HG03025 (cell line): Measurements from ENCODE around the gene PLK3.
"Not testable (repeated sequence)": the region's sequence is repeated elsewhere in the genome, so short reads cannot be mapped to it uniquely, and the experiment has no call there.

Source experiments
- ATAC-seq: cut with Tn5 transposase; IDR thresholded peaks from one replicate; pipeline ENCODE4 v1.9.1; 2021; ENCODE audit warnings: mild to moderate bottlenecking, moderate library complexity; ENCODE audit not compliant: unreplicated experiment, low FRiP score

PLK3 gene

DNA sequence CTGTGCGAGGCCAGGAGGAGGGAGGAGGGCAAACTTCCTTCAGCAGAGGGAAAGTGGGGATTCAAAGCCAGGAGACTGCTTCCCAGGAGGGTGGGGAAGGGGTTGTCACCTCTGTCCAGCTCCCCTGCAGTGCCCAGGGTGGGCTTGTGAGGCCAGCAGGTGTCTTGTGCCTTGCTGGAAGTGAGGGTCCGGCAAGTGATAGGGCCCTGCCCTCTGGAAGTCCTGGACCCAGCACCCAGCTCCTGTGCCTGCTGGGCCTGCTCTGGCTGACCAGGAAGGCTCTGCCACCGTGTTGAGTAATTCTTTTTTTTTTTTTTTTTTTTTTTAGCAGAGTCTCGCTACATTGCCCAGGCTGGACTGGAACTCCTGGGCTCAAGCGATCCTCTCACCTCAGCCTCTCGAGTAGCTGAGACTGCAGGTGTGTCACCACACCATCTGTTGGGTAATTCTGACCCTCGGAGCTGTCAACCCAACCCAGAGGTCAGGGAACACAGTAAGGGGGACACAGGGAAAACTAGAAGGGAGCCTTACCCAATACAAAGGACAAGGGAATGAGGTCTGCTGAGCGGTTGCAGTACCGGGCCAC lies 13.2 kb upstream of the PLK3 start:
- no peak for ATAC-seq

DNA sequence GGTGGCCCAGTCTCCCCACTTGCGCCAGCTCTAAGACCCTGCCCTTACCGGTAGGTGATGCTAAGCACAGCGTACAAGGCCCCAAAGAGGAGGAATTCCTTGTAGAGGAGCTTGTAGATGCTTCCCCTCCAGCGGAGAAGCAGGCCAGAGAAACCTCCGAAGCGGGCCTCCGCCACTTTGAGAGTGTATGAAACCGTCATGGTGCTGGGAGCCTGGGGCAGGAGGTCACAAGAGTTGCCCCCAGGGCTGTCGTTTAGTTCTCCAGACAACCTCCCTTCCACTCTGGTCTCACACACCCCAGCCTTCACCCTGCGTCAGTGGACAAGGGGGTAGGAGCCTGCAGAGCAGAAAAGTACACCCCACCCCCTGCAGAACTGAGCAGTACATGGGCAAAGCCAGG lies 12.7 kb upstream of the PLK3 start:
- ATAC-seq = no peak

DNA sequence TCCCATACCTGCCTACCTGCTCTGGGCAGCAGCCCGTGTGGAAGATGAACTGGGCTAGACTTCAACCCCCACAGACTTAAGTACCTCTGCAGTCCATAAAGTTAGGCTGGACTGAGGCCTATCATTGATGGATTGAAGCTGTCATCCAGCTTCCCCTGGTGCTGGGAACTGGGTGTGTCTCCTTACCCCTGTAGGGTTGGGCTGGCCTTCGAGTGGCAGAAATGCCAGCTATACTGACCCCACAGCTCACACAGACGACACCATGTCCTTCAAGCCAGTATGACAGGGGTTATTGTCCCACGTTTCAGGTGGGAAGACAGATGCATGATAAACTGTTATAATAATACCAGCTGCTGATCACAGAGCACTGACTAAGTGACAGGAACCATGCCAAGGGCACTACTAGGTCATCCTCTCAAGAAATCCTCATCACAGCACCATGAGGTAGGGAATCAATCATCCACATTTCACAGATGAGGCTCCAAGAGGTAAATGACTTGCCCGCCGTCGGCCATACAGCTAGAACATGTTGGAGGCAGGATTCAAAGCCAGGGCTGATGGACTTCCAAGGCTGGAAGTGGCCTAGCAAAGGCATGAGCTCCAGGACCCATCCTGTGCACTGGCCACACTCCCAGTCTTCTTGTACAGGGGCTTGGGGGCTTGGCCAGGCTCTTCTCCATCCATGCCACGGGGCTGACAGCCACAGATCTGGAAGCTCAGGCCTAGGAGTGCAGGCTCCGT lies 11.9 kb upstream of the PLK3 start, which contains the start of gene BEST4:
Gene BEST4 (minus strand): TSS at position 51 of the 741 bp plus-strand sequence. CDS start 465 bp downstream, outside the sequence.
- ATAC-seq = no peak

DNA sequence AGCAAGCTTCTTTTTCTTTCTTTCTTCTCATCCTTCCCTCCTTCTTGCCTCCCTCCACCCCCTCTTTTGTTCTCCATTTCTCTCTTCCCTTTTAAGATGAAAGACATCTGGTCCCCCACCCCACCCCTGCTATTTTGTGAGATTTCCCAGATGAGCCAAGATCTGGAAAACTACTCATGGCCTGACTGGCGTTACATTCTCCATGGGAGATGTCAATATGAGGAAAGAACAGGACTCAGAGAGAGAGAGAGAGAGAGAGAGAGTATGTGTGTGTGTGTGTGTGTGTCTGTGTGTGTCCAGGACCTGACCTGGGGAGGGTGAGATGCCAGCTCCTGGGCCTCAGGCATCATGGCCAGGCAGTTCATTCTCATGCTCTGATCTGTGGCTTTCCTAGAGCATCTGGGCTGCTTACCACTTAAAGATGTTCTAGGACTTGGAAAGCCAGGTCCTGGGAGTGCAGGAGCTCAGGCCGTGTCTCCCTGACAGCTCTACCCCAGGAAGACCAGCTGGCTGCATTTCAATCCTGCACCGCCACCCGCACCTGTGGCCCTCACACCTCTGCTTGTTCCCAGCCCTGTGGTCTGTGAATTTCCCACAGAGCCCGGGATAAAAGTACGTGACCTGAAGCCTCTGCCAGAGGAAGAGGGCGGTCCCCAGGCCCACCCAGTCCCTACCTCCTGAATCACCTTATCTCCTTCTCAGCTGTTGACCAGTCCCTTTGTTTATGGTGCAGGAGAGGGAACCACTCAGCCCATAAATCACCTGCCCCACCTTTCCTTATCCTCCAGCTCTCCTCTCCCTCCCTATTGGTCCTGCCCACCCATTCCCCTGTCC lies 9.0 kb upstream of the PLK3 start:
- no peak for ATAC-seq

DNA sequence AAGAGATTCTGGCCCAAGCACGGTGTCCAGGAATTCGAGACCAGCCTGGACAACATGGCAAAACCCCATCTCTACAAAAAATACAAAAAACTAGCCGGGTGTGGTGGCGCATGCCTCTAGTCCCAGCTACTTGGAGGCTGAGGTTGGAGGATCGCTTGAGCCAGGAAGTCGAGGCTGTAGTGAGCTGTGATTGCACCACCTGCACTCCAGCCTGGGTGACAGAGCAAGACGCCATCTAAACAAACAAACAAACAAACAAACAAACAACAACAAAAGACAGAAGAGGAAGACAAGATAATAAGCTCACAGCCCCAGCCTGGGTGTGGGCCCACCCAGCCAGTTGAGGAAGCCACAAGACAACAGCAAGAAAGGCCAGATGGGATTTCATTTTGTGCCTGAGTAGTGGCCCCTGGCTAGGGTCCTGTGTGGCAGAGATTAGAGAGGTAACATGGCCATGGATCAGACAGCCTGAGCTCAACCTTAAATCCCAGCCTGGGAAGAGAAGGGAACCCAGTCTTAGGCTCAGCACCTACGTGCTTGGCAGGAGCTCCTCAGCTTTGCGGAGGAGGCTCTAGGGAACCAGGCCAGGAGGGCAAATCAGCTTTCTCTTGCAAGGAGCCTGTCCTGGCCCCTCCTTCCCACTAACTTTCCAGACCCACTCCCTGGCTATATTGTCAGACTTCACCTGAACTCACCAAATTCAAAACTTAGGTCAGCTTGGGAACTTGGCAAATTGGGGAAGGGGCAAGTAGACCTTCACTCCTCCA lies 7.3 kb upstream of the PLK3 start:
- no peak for ATAC-seq

DNA sequence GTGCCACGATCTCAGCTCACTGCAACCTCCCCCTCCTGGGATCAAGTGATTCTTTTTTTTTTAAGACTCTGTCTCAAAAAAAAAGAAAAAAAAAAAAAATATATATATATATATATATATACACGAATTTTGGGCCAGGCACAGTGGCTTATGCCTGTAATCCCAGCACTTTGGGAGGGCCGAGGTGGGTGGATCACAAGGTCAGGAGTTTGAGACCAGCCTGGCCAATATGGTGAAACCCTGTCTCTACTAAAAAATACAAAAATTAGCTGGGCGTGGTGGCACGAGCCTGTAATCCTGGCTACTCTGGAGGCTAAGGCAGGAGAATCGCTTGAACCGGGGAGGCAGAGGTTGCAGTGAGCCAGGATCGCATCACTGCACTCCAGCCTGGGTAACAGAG lies 2.3 kb upstream of the PLK3 start:
- ATAC-seq = not testable (repeated sequence)

DNA sequence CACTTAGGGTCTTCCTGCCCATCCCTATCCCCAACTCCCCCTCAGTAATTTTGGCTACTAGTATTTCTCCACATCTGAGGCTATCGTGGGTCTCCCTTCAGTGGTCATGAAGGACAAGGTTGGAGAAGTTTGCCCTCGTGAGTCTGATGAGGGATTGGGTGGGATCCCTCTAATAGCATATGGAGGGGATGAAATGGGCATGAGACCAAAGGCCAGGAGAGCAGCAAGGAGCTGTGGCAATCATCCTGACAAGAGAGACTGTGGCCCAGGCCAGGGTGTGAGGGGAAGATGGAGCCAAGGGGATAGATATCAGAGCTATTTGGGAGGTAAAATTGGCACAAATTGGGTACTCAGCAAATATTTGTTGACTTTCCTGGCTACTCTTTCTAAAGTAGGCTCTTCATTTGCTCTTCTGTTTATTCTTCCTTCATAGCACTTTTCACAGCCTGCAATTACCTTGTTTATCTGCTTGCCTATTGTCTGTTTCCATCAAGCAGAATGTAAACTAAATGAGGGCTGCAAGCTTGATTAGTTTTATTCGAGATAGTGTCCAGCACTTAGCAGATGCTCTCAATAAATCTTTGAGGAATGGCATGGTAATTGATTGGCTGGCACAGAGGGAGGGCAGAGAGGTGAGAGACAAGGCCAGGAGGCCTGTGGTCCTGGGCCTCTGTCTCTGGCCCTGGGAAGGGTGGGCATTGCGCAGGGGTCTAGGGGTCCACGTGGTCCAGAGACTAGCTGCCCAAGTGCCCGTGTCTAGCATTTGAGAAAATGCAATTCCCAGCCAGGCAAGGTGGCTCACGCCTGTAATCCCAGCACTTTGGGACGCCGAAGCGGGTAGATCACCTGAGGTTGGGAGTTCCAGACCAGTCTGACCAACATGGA lies 1.5 kb upstream of the PLK3 start:
- no peak for ATAC-seq

DNA sequence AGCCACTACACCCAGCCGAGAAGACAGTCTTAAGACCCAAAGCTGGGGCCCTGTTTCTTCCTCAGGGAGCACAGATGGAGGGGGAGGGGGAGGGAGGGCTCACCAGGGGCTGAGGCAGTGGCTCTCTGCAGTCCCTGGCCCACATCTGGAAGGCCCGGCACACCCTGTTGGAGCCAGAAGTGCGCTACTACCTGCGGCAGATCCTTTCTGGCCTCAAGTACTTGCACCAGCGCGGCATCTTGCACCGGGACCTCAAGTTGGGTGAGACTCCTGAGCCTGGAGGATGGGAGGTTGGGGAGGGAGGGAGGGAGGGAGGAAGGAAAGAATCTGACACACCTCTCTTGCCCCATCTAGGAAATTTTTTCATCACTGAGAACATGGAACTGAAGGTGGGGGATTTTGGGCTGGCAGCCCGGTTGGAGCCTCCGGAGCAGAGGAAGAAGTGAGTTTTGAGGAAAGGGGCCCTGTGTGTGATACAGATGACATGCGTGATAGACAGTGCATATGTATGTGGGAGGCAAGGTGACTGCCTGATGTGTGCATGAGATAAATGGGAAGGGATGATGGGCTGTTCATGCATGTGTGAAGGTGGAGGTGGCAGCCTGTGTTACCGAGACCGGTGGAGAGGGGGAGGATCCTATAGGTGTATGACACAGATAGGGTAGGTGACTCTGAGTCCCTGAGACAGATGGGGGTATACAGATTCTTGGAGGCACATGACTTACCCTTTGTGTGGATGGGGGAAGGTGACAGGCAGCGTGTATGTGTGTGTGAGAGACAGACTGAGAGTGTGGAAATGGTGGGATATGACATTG lies 1.5 kb downstream of the PLK3 start:
- ATAC-seq = no peak

DNA sequence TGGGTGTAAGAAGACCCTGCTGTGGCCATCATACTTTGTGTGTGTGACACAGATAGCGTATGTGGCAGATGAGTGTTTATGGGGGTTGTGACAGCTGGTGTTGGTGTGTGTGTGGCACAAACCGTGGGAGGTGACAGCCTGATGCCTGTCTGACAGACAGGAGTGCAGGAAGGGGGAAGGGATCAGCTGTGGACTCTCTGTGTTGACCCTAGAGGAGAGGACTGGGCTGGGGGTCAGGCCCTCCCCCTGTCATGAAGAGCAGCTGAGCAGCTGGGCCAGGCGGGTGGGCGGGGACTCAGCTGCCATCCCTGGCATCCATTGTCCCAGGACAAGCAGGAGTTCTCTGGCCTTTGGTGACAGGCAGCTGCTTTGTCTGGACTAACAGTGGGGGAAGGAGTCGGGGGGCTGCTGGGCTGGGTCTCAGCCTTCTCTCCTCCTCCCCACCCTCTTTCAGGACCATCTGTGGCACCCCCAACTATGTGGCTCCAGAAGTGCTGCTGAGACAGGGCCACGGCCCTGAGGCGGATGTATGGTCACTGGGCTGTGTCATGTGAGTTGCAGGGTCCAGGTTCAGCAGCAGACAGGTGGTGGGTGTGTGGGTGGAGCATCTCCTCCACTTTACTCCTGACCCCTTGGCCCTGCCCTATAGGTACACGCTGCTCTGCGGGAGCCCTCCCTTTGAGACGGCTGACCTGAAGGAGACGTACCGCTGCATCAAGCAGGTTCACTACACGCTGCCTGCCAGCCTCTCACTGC lies 2.3 kb downstream of the PLK3 start:
- ATAC-seq = no peak

DNA sequence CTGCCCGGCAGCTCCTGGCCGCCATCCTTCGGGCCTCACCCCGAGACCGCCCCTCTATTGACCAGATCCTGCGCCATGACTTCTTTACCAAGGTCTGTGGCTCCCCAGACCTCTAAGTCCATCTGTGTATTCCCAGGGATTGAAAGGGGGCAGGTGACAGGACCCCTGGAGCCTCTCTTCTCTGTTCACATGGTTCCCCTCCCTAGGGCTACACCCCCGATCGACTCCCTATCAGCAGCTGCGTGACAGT lies 2.8 kb downstream of the PLK3 start:
- ATAC-seq = no peak

DNA sequence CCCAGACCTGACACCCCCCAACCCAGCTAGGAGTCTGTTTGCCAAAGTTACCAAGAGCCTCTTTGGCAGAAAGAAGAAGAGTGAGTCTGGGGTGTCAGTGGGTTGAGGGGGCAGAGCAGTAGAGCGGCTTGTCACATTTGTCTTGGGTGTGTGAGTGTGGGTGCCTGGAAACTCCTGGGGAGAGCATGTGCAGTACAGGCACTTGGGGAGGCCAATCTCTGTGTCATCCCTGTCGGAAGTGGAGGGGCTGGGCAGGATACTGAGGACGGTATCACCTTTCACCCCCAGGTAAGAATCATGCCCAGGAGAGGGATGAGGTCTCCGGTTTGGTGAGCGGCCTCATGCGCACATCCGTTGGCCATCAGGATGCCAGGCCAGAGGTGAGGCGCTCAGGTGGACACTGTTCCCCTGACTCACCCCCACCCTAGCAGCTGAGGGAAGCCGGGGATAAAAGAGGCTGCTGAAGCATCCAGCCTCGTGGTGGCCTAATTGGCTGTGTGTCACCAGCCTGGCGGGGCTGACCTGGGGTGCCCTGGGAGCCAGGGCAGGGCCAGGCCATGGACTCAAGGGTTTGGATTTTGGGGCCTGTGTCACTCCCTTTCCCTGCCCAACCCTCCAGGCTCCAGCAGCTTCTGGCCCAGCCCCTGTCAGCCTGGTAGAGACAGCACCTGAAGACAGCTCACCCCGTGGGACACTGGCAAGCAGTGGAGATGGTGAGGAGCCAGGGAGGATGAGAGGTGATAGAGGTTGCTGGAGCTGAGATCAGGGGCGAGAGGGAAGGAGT lies 3.3 kb downstream of the PLK3 start:
- no peak for ATAC-seq

DNA sequence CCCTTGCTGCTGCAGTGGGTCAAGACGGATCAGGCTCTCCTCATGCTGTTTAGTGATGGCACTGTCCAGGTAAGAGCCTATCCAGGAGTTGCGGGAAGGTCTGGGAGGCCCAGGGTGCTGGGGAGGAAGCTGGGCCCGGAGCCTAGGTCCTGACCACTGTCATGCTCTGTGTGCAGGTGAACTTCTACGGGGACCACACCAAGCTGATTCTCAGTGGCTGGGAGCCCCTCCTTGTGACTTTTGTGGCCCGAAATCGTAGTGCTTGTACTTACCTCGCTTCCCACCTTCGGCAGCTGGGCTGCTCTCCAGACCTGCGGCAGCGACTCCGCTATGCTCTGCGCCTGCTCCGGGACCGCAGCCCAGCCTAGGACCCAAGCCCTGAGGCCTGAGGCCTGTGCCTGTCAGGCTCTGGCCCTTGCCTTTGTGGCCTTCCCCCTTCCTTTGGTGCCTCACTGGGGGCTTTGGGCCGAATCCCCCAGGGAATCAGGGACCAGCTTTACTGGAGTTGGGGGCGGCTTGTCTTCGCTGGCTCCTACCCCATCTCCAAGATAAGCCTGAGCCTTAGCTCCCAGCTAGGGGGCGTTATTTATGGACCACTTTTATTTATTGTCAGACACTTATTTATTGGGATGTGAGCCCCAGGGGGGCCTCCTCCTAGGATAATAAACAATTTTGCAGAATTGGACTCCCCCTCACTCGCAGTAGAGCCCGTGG lies 5.3 kb downstream of the PLK3 start:
- no peak for ATAC-seq

DNA sequence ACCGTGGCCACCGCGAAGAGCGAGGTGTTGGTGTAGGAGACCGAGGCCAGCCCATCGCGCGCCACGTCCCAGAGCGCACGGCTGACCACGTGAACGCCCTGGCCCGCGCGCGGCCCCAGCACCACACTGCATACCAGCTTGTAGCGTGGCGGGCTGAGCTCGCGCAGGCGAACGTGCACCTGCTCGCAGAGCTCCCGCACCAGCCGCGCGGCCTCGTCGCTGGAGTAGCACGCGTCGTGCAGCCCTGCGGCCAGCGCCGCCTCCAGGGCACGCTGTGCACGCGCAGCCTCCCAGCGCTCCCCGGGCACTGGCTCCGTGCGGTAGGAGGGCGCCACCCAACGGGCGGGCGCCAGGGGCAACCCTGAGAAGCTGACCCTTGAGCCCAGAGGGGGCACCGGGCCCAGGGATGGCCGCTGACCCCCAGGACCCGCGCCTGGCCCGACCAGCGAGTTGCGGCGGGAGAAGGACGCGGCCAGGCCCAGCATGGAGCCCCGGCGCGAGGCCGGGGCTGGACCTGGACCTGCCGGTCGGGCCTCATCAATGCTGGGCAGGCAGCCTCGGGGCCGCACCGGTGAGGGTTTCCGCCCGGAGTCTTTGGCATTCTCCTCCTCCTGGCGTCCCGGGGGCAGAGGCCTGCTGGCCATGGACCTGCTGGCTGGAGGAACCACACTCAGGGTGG lies 6.0 kb downstream of the PLK3 start:
- ATAC-seq = no peak

DNA sequence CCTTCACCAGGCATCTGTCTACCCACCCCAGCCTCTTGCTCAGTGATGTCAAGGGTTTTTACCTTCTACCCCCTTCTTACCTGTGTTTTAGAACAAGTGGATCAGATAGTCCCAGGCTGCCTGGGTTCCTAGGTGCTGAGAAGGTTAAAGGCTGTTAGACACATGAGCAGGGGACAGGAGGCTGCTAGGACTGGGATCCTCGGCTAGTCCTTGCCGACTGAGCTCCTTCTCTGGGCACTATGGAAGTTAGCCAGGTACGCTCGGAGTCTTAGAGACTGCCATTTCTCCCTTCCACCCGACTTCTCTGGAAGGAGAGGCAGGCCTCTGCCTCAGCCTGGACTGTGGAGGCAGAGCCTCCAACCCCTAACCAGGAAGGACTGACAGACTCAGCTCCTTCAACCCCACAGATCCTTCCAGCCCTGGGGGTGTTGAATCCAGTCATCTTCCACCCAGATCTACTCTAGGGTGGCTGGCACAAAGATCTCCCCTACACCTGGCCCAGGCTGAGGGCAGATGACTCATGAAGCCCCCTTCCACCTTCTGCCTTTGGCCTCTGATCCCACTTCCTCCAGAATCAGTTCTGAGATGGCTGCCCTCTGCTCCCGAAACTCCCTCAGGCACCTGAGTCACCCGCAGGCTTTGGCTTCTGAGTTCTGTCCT lies 6.7 kb downstream of the PLK3 start, which contains the start of gene DYNLT4:
Gene DYNLT4 (minus strand): TSS at position 648 of the 660 bp plus-strand sequence. CDS start 683 bp downstream, outside the sequence.
- no peak for ATAC-seq

DNA sequence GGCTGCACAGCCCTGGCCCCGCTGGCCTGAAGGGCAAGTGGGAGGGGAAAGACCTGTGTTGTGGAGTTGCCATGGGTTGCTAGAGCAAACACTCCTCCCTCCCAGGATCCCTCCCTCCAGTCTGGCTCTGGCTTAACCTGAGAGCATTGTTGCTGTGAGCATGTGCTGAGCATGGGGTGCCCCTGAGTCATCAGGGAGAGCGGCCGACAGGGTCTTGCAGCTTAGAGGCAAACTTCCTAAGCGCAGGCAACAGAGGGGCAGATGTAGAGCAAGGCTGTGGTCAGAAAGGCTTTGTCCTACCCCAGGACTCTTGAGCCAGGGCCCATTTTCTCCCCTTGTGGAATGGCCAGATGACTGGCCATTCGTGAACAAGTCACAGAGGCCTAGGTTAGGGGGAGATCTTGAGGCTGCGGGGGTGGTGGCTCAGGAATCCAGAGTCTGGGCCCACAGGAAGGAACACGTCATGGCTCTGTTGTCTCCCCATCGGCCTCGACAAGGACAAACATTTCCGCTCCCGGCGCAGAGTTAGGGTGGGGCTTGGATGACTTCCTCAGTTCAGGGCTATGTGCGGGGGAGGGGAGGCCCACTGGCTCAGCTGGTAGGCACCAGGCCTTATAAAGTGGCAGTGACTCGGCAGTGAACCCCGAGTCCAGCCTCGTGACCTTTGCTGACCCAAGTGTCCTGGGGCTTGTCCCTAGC lies 7.3 kb downstream of the PLK3 start:
- ATAC-seq = no peak
